ENCODE data around the gene TCF7L1.

DNA sequence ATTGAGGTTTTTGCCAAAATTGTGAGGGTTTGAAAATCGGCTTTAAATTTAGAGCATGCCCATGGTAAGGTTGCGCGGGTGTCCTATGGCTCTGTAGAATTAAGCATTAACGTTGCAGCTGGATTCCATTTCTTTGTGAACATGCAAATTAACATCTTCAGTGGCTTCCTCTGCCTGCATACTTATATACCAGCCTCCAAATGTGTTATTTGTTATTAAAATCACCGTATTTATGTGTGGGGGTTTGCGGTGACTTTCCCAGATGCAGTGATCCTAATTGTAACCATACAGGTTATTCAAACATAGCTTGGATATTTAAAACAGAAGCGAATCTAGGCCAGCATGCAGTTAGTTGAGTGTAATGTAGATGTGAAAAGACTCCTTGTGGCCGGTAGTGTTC, 114.4 kb downstream of the TCF7L1 start:
- TF ChIP-seq, protein P1, sequence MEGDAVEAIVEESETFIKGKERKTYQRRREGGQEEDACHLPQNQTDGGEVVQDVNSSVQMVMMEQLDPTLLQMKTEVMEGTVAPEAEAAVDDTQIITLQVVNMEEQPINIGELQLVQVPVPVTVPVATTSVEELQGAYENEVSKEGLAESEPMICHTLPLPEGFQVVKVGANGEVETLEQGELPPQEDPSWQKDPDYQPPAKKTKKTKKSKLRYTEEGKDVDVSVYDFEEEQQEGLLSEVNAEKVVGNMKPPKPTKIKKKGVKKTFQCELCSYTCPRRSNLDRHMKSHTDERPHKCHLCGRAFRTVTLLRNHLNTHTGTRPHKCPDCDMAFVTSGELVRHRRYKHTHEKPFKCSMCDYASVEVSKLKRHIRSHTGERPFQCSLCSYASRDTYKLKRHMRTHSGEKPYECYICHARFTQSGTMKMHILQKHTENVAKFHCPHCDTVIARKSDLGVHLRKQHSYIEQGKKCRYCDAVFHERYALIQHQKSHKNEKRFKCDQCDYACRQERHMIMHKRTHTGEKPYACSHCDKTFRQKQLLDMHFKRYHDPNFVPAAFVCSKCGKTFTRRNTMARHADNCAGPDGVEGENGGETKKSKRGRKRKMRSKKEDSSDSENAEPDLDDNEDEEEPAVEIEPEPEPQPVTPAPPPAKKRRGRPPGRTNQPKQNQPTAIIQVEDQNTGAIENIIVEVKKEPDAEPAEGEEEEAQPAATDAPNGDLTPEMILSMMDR (conservative IDR thresholded peaks at IDR 0.05; ENCODE audit: low read length): no peak
- no peak for TF ChIP-seq EZH2phosphoT487 (IDR thresholded peaks at IDR 0.05; ENCODE audit: borderline replicate concordance)
